Adrenal gland (tissue), 12 donors: ENCODE results near the gene E2F4. TPM values are rescaled to one million over a fixed set of nuclear protein-coding genes. Genes with fewer than 3 reads are reported as not detected.
A peak's percentile ranks its signal among the peaks of the same experiment; 100 is the strongest.

Experiments
- DNase-seq, 7 donors: peaks; one replicate each; pipeline ENCODE4 v3.0.0-alpha.2; 2019 to 2020
- H3K27ac ChIP-seq, 5 donors: fragments of 200-600 bp; sonication (generic) in 4 of 5; 1 replicate in 3 of 5; 2 replicates in 2 of 5; pipeline versions ENCODE4 v1.5.1 to v1.8.0; 2016 to 2020; ENCODE audit warnings: mild to moderate bottlenecking in 1 of 5
- H3K27me3 ChIP-seq: fragments of 200-600 bp; 2 replicates; pipeline ENCODE4 v1.8.0; 2021
- H3K36me3 ChIP-seq, 2 donors: fragments of 200-600 bp; replicated peaks in 1 of 2; 1 replicate in 1 of 2; 2 replicates in 1 of 2; pipeline versions ENCODE4 v1.5.1 to v1.8.0; 2018 to 2022
- H3K4me1 ChIP-seq, 2 donors: fragments of 200-600 bp; replicated peaks in 1 of 2; 1 replicate in 1 of 2; 2 replicates in 1 of 2; pipeline versions ENCODE4 v1.5.1 to v1.8.0; 2018 to 2021
- H3K4me3 ChIP-seq, 4 donors: fragments of 200-600 bp; sonication (generic) in 3 of 4; one replicate each; pipeline ENCODE4 v1.5.1; 2016 to 2018
- H3K9me3 ChIP-seq, 3 donors: fragments of 200-600 bp; sonication (generic) in 1 of 3; replicated peaks in 1 of 3; 1 replicate in 2 of 3; 2 replicates in 1 of 3; pipeline versions ENCODE4 v1.5.1 to v1.8.0; 2016 to 2021
- POLR2A ChIP-seq, 2 donors: fragments of 450-650 bp; IDR thresholded peaks; one replicate each; pipeline ENCODE4 v1.6.1; 2017; ENCODE audit warnings: antibody characterized with exemption in 2 of 2, mild to moderate bottlenecking in 2 of 2, moderate library complexity in 1 of 2
- WGBS, 4 donors: extraction: QIAGEN DNeasy Blood & Tissue Kit in 2 of 4; methylation state at CpG; one replicate each; pipeline versions ENCODE4 v1.1.5 to v1.1.7; 2013 to 2017; 5-methylcytosine and 5-hydroxymethylcytosine counted together
- intact Hi-C, 2 donors: fragments of 100-400 bp; cut with DNase I; formaldehyde crosslinking; loops; one replicate each; pipeline versions ENCODE4 v1.14.1 to v1.15.0; 2022 to 2023
- polyA plus RNA-seq, 3 donors: library from polyadenylated mRNA; stranded (reverse); fragments of 200-250 nt in 2 of 3; fragments of 350-450 nt in 1 of 3; fragmentation: Illumina TruSeq in 1 of 3; extraction: RNeasy Lipid Tissue Mini Kit (QIAGEN cat#74804) in 1 of 3; gene quantifications; one replicate each; pipeline ENCODE4 v1.2.3, GENCODE V29; 2013 to 2014
- total RNA-seq, 9 donors: library from RNA; depleted of rRNA in 4 of 9; stranded (reverse); fragments of >200 nt in 4 of 9; fragments of 120-200 nt in 1 of 9; fragmentation: NEBNext Ultra II Directional in 1 of 9; extraction: Animal tissue kit (Norgen Biotek cat#: 25700) in 1 of 9; gene quantifications; one replicate each; pipeline versions ENCODE4 v1.1.0 to v1.2.4, GENCODE V29; 2013 to 2023
- TF ChIP-seq, protein P1 (sequence below), 6 experiments: fragments of 450-650 bp in 4 of 6; fragments of 200-600 bp in 2 of 6; sonication (generic) in 1 of 6; IDR thresholded peaks; 1 replicate in 5 of 6; 2 replicates in 1 of 6; pipeline versions ENCODE4 v1.5.1 to v1.8.0; 2016 to 2021; ENCODE audit warnings: antibody characterized with exemption in 6 of 6, mild to moderate bottlenecking in 2 of 6, moderate library complexity in 1 of 6
- donor health status: healthy with polysubstance abuse.
- donor health status: Bipolar disorder and iron deficiency.
- donor health status: DM: yes; HTN: yes; CAD: no.
- donor health status: DM: no; HTN: no; CAD: no.
- donor health status: DM: no; HTN: no; CAD: no.
- donor health status: DM: yes; HTN: yes; CAD: no.

E2F4 gene
- total and polyA plus RNA-seq, 12 donors = 44.4 to 122 (median 69.1) TPM

DNA sequence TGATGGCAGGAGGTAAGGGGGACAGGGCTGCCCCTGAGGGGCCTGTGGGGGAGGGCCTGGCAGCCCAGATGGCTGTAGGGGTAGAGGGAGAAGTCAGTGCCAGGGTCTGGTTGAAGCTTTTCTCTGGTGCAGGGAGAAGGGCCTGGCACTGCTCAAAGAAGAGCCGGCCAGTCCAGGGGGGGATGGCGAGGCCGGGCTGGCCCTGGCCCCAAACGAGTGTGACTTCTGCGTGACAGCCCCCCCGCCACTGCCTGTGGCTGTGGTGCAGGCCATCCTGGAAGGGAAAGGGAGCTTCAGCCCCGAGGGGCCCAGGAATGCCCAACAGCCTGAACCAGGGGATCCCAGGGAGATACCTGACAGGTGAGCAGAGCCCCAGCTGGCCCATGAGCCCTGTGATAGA is 24.4 kb upstream of the E2F4 start:
- DNase-seq = peak in 1 of 7 donors; percentile 22
- TF ChIP-seq POLR2A (IDR thresholded peaks at IDR 0.05) = no peak
- TF ChIP-seq, protein P1, sequence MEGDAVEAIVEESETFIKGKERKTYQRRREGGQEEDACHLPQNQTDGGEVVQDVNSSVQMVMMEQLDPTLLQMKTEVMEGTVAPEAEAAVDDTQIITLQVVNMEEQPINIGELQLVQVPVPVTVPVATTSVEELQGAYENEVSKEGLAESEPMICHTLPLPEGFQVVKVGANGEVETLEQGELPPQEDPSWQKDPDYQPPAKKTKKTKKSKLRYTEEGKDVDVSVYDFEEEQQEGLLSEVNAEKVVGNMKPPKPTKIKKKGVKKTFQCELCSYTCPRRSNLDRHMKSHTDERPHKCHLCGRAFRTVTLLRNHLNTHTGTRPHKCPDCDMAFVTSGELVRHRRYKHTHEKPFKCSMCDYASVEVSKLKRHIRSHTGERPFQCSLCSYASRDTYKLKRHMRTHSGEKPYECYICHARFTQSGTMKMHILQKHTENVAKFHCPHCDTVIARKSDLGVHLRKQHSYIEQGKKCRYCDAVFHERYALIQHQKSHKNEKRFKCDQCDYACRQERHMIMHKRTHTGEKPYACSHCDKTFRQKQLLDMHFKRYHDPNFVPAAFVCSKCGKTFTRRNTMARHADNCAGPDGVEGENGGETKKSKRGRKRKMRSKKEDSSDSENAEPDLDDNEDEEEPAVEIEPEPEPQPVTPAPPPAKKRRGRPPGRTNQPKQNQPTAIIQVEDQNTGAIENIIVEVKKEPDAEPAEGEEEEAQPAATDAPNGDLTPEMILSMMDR (IDR thresholded peaks at IDR 0.05) = no peak
- Histone ChIP-seq H3K27ac (no peak overlapping the region), H3K4me3 (no peak overlapping the region), H3K4me1 (peaks cover 44 to 59% of the 10 kb centered on the region in 2 donors), H3K27me3 (no peaks in the 10 kb centered on the region), H3K9me3 (no peaks in the 10 kb centered on the region), H3K36me3 (no peaks in the 10 kb centered on the region)
- WGBS, 4 donors = 91 to 95% methylated on average over 7 of the region's 7 CpGs; no CpG with 5 or more reads in 2 of the 4 donors
- intact Hi-C loops = no loop called here

DNA sequence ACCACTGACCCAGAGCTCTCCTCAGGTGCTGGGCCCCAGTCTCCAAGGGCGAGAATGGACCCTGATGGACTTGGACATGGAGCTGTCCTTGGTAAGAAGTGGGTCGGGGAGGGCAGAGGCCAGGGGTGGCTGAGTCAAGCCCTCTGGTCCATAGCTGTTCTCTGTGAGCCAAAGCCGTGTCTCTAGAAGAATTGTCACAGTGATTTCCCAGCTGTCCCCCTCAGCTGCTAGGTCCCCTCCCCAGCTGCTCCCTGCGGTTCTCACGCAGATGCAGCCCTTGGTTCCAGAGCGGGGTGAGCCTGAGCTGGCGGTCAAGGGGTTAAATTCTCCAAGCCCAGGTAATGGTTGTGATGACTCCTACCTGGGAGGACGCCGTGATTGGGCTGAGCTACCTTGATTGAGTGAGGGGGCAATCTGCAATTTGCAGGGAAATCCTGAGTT is 22.9 kb upstream of the E2F4 start:
- Histone ChIP-seq H3K4me1 (peaks cover 40 to 58% of the 10 kb centered on the region in 2 donors), H3K4me3 (no peak overlapping the region), H3K27ac (peak overlapping the region in 3 of 5 donors; percentile 82 to 98 (median 95)), H3K36me3 (no peaks in the 10 kb centered on the region), H3K9me3 (no peaks in the 10 kb centered on the region), H3K27me3 (no peaks in the 10 kb centered on the region)
- DNase-seq = peak in 2 of 7 donors; percentile 24 to 33
- intact Hi-C loops = no loop called here
- TF ChIP-seq, protein P1 (IDR thresholded peaks at IDR 0.05) = no peak
- TF ChIP-seq POLR2A (IDR thresholded peaks at IDR 0.05) = no peak
- 50 to 54% methylated on average over 9 of the region's 9 CpGs; no CpG with 5 or more reads in 2 of the 4 donors for WGBS, 4 donors

DNA sequence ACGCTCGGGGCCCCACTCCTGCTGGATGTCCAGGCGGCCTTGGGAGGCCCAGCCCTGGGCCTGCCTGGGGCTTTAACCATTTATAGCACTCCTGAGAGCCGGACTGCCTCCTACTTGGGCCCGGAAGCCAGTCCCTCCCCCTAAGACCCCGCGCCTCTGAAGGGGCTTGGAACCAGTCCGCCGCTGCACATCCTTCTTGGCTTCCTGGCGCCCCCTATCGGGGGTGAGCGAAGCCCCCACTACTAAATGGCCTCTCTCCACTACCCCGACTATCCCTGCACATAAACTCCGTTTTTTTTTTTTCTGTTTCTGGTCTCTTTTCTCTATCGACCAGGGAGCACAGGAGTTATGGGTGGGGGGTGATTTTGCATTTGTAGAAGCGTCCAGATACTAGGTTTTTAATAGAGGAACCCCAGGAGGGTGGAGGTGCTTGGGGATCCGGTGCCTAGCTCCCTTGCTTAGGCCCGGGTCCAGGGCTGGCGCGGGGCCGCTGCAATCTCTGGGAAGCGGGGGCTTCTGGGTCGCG is 22.2 kb upstream of the E2F4 start:
- Histone ChIP-seq H3K36me3 (no peaks in the 10 kb centered on the region), H3K4me1 (peaks cover 38 to 58% of the 10 kb centered on the region in 2 donors), H3K27ac (peak overlapping the region; percentile 59 to 98 (median 89)), H3K4me3 (peak overlapping the region in 2 of 4 donors; percentile 19 to 61), H3K27me3 (no peaks in the 10 kb centered on the region), H3K9me3 (no peaks in the 10 kb centered on the region)
- 3 to 11% (median 7%) methylated on average over 21 to 24 of the region's 24 CpGs for WGBS, 4 donors
- DNase-seq = peak in 4 of 7 donors; percentile 46 to 67 (median 60)
- intact Hi-C loops = no loop called here
- TF ChIP-seq POLR2A (IDR thresholded peaks at IDR 0.05) = no peak
- TF ChIP-seq, protein P1 (IDR thresholded peaks at IDR 0.05) = peak in 5 of 6 experiments; percentile 15 to 52 (median 28)

DNA sequence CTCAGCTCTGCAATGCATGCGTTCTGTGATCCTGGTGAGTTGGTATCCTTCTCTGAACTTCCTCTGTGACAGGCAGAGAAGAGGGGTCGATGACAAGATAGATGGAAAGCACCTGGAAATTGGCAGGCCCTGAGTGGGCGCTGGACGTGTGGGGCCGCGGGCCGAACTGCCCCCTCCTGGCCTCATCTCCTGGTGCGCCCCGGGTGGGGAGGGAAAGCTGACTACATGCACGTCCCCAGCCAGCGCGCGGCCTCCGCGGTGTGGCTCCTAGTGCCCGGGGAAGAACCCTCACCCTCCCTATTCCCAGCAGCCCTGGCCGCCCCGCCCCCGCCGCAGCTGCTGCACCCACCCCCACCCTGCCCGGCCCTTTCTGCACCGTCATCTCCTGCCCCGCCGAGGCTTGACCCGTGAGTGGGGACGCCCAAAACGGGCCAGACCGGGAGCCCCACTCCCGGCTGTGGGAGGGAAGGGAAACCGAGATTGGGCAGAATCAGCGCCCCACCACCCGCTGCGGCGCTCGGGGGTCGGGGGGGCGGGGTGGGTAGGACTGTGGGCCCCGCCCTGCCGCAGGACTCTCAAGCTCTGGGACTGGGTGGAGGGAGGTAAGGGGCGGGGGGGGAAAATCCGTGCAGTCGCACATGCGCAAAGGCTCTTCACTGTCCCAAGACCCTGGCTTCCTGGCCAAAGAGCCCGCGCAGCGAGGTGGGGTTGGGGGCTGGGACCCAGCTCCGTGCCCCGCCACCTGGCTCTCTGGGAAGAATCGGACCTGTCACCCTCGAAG is 21.6 kb upstream of the E2F4 start, which contains the start of gene NOL3:
Gene NOL3, plus strand, starts transcription at position 371 of the 781 bp plus-strand sequence.
- Histone ChIP-seq H3K4me3 (peak within 1 kb of the TSS in 3 of 4 donors; percentile 19 to 61 (median 40)), H3K4me1 (peaks cover 41 to 59% of the 10 kb centered on the region in 2 donors), H3K9me3 (no peaks in the 10 kb centered on the region), H3K27me3 (no peaks in the 10 kb centered on the region), H3K27ac (peak within 1 kb of the TSS; percentile 82 to 98 (median 93)), H3K36me3 (no peaks in the 10 kb centered on the region)
- peak; percentile 90 to 95 (median 92) for DNase-seq
- intact Hi-C loops = no loop called here
- 0 to 4% (median 1%) methylated on average over 5 to 50 of the region's 50 CpGs for WGBS, 4 donors
- TF ChIP-seq POLR2A (IDR thresholded peaks at IDR 0.05) = peak; percentile 66 to 76
- TF ChIP-seq, protein P1 (IDR thresholded peaks at IDR 0.05) = peak in 1 of 6 experiments; percentile 24
